ENCODE measurements around the gene DYTN. TPM values are rescaled to one million over a fixed set of nuclear protein-coding genes. Genes with fewer than 3 reads are reported as not detected.

Gene DYTN
- polyA plus RNA-seq, 1 of the 3 experiments (the other 2 are of a cell fraction), result not detected

DNA sequence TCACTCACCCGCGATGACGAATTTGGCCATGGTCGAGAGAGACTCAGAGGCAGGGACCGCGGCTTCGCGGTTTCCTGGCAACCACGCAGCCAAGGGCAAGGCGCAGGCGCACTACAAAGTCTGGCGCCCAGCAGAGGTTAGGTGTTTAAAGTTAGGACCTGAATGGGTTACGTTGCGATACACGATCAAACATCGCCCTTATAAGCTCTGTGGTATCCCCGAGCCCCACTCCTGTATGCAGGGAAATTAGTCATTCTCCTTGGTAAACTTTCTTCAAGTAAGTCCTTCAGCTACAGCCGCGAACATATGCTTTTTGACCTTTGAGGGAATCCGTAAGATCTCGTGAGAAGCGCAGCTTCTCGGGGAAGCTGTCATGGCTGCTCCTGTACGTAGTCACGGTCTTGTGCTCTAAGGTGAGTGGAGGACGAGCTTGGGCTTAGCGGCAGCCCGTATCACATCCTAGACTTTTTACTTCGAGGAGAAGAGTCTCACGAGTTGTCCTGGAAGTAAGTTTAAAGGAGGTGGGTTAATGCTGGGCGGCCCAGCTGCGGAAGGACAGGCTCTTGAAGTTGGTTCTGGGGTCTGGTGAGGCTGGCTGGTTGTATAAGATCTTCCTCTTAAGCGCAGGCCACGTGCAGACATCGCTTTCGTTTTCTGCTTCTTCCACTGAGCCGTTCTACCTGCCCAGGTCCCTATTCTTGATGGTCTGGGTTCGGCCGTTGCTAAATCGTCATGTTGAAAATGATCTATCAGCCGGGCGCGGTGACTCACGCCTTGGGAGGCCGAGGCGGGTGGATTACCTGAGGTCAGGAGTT, 47.3 kb upstream of the DYTN start, which contains the start of the genes FASTKD2 and MDH1B:
Gene FASTKD2, plus strand, starts transcription at position 365 of the 815 bp plus-strand sequence. CDS start 1,088 bp downstream, outside the sequence.
Gene MDH1B, minus strand, starts transcription at position 87 of the 815 bp plus-strand sequence. Its CDS starts 57 bp downstream, at position 30.
- under 1% methylated on average over 27 of the region's 46 CpGs for WGBS (ENCODE audit: low lambda C conversion rate)
- CTCF ChIA-PET, result interaction anchor here (0.7 to 2.5 kb wide), 8 partner anchors 9 to 213 kb away, joined by 3 to 11 read pairs (median 3); no protein-coding TSS in a partner anchor
- POLR2A ChIA-PET, result interaction anchor here (0.8 kb wide), 2 partner anchors 17 to 108 kb away, joined by 3 to 5 read pairs; no protein-coding TSS in a partner anchor
- Histone ChIP-seq H3K79me2 (ENCODE audit: insufficient read depth) (peaks cover 48% of the 10 kb centered on the region), H4K20me1 (ENCODE audit: insufficient read depth) (no peaks in the 10 kb centered on the region), H3K36me3 (replicated peaks in 1 of 2; ENCODE audit: control insufficient read depth in 1 of 2, insufficient read depth in 2 of 2, low read length in 1 of 2) (peaks cover 26 to 32% of the 10 kb centered on the region in 2 experiments), H2AFZ (ENCODE audit: low read depth) (peak within 1 kb of the TSS; percentile 99), H3F3A (replicated peaks; ENCODE audit: insufficient read depth) (no peaks in the 10 kb centered on the region), H3K4me1 (ENCODE audit: control insufficient read depth in 1 of 2, insufficient read depth in 2 of 2, low read depth in 1 of 2, low read length in 1 of 2) (peaks cover 0 to 5% of the 10 kb centered on the region in 2 experiments; a peak in 2 of 4 replicates), H3K9ac (peak within 1 kb of the TSS; percentile 79), H3K9me2 (no peaks in the 10 kb centered on the region), H3K27ac (ENCODE audit: low read depth in 2 of 2, low read length in 1 of 2) (peak within 1 kb of the TSS; percentile 80 to 93), H3K27me3 (ENCODE audit: insufficient read depth) (no peaks in the 10 kb centered on the region), H3K4me2 (peak within 1 kb of the TSS; percentile 82), H3K4me3 (ENCODE audit: low read depth in 2 of 2, low read length in 1 of 2) (peak within 1 kb of the TSS; percentile 73 to 92), H3K9me3 (no peaks in the 10 kb centered on the region)
- DNase-seq, result peak; percentile 85
- TF ChIP-seq MEF2A (IDR thresholded peaks at IDR 0.05; ENCODE audit: borderline replicate concordance, low read depth) (no peak), TCF12 (IDR thresholded peaks at IDR 0.05) (no peak), RFX5 (IDR thresholded peaks at IDR 0.05; ENCODE audit: low read length) (no peak), NRF1 (IDR thresholded peaks at IDR 0.05; ENCODE audit: low read depth, low read length) (peak; percentile 66), TEAD4 (IDR thresholded peaks at IDR 0.05; ENCODE audit: borderline replicate concordance, insufficient read depth) (no peak), SMC3 (IDR thresholded peaks at IDR 0.05; ENCODE audit: low read depth, low read length) (no peak), MXI1 (IDR thresholded peaks at IDR 0.05; ENCODE audit: low read depth, low read length) (peak; percentile 83), RCOR1 (IDR thresholded peaks at IDR 0.05; ENCODE audit: low read length) (no peak; the same call in 1 of the 2 replicates), EZH2phosphoT487 (IDR thresholded peaks at IDR 0.05; ENCODE audit: borderline replicate concordance, low read depth) (no peak), SIN3A (IDR thresholded peaks at IDR 0.05; ENCODE audit: borderline replicate concordance, low read depth, low read length) (peak; percentile 96), YY1 (IDR thresholded peaks at IDR 0.05; ENCODE audit: low read depth) (peak; percentile 96), TAF1 (IDR thresholded peaks at IDR 0.05; ENCODE audit: borderline replicate concordance, low read depth, low read length) (peak; percentile 90), FOXM1 (IDR thresholded peaks at IDR 0.05; ENCODE audit: low read depth) (no peak), RAD21 (IDR thresholded peaks at IDR 0.05; ENCODE audit: low read length) (no peak), FOSL2 (IDR thresholded peaks at IDR 0.05; ENCODE audit: borderline replicate concordance, low read depth) (no peak), ELF1 (IDR thresholded peaks at IDR 0.05) (peak; percentile 56; the same call in 1 of the 2 replicates), GABPA (IDR thresholded peaks at IDR 0.05; ENCODE audit: low read depth) (no peak), POLR2AphosphoS5 (IDR thresholded peaks at IDR 0.05; ENCODE audit: low read depth, low read length) (peak; percentile 82), RXRA (IDR thresholded peaks at IDR 0.05; ENCODE audit: borderline replicate concordance, low read depth) (no peak), GATA2 (CRISPR knock-in tag; IDR thresholded peaks at IDR 0.05) (no peak), CHD2 (IDR thresholded peaks at IDR 0.05; ENCODE audit: low read length, partially characterized antibody) (peak; percentile 99)
- TF ChIP-seq, protein P1, sequence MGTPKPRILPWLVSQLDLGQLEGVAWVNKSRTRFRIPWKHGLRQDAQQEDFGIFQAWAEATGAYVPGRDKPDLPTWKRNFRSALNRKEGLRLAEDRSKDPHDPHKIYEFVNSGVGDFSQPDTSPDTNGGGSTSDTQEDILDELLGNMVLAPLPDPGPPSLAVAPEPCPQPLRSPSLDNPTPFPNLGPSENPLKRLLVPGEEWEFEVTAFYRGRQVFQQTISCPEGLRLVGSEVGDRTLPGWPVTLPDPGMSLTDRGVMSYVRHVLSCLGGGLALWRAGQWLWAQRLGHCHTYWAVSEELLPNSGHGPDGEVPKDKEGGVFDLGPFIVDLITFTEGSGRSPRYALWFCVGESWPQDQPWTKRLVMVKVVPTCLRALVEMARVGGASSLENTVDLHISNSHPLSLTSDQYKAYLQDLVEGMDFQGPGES (IDR thresholded peaks at IDR 0.05; ENCODE audit: low read depth, low read length), result no peak
- TF ChIP-seq, protein P2, sequence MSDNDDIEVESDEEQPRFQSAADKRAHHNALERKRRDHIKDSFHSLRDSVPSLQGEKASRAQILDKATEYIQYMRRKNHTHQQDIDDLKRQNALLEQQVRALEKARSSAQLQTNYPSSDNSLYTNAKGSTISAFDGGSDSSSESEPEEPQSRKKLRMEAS (IDR thresholded peaks at IDR 0.05; ENCODE audit: low read depth), result peak; percentile 81
- TF ChIP-seq, protein P3, sequence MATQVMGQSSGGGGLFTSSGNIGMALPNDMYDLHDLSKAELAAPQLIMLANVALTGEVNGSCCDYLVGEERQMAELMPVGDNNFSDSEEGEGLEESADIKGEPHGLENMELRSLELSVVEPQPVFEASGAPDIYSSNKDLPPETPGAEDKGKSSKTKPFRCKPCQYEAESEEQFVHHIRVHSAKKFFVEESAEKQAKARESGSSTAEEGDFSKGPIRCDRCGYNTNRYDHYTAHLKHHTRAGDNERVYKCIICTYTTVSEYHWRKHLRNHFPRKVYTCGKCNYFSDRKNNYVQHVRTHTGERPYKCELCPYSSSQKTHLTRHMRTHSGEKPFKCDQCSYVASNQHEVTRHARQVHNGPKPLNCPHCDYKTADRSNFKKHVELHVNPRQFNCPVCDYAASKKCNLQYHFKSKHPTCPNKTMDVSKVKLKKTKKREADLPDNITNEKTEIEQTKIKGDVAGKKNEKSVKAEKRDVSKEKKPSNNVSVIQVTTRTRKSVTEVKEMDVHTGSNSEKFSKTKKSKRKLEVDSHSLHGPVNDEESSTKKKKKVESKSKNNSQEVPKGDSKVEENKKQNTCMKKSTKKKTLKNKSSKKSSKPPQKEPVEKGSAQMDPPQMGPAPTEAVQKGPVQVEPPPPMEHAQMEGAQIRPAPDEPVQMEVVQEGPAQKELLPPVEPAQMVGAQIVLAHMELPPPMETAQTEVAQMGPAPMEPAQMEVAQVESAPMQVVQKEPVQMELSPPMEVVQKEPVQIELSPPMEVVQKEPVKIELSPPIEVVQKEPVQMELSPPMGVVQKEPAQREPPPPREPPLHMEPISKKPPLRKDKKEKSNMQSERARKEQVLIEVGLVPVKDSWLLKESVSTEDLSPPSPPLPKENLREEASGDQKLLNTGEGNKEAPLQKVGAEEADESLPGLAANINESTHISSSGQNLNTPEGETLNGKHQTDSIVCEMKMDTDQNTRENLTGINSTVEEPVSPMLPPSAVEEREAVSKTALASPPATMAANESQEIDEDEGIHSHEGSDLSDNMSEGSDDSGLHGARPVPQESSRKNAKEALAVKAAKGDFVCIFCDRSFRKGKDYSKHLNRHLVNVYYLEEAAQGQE (IDR thresholded peaks at IDR 0.05; ENCODE audit: low read depth, low read length), result peak; percentile 66; the same call in 1 of the 2 replicates
- TF ChIP-seq, protein P4, sequence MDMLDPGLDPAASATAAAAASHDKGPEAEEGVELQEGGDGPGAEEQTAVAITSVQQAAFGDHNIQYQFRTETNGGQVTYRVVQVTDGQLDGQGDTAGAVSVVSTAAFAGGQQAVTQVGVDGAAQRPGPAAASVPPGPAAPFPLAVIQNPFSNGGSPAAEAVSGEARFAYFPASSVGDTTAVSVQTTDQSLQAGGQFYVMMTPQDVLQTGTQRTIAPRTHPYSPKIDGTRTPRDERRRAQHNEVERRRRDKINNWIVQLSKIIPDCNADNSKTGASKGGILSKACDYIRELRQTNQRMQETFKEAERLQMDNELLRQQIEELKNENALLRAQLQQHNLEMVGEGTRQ (IDR thresholded peaks at IDR 0.05; ENCODE audit: borderline replicate concordance, low read depth, low read length), result no peak
- TF ChIP-seq, protein P5, sequence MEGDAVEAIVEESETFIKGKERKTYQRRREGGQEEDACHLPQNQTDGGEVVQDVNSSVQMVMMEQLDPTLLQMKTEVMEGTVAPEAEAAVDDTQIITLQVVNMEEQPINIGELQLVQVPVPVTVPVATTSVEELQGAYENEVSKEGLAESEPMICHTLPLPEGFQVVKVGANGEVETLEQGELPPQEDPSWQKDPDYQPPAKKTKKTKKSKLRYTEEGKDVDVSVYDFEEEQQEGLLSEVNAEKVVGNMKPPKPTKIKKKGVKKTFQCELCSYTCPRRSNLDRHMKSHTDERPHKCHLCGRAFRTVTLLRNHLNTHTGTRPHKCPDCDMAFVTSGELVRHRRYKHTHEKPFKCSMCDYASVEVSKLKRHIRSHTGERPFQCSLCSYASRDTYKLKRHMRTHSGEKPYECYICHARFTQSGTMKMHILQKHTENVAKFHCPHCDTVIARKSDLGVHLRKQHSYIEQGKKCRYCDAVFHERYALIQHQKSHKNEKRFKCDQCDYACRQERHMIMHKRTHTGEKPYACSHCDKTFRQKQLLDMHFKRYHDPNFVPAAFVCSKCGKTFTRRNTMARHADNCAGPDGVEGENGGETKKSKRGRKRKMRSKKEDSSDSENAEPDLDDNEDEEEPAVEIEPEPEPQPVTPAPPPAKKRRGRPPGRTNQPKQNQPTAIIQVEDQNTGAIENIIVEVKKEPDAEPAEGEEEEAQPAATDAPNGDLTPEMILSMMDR (IDR thresholded peaks at IDR 0.05), result no peak
